Gastrocnemius medialis (tissue), 4 donors: ENCODE data around the gene KCTD16.

Experiments
- POLR2A ChIP-seq, 2 donors: fragments of 450-650 bp; IDR thresholded peaks; one replicate each; pipeline ENCODE4 v1.6.1; 2017; ENCODE audit warnings: antibody characterized with exemption in 2 of 2, mild to moderate bottlenecking in 2 of 2, moderate library complexity in 2 of 2
- TF ChIP-seq, protein P1 (sequence below), 5 experiments: fragments of 450-650 bp in 3 of 5; fragments of 200-600 bp in 2 of 5; sonication (generic) in 2 of 5; IDR thresholded peaks in 4 of 5; conservative IDR thresholded peaks in 1 of 5; 1 replicate in 4 of 5; 2 replicates in 1 of 5; pipeline ENCODE4 v1.5.1; 2016 to 2019; ENCODE audit warnings: antibody characterized with exemption in 5 of 5, mild to moderate bottlenecking in 3 of 5, moderate library complexity in 3 of 5

DNA sequence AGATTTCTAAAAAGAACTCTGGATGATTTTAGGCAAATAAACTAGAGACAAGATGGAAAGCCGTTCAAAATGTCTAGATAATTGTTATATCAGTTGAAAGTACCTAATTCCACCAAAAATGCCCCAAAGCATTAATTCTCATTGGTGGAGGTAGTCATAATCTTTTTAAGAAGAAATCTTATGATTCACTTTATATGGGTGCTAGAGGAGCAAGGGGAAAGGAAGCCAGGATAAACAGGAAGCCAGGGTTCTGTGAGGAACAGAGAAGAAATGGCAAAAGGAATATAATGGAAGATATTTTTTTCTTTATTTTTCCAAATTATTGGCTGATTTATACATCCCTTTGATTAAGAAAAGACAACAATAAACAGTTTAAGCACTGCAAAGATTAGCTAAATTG, 8.0 kb upstream of the KCTD16 start:
- TF ChIP-seq, protein P1, sequence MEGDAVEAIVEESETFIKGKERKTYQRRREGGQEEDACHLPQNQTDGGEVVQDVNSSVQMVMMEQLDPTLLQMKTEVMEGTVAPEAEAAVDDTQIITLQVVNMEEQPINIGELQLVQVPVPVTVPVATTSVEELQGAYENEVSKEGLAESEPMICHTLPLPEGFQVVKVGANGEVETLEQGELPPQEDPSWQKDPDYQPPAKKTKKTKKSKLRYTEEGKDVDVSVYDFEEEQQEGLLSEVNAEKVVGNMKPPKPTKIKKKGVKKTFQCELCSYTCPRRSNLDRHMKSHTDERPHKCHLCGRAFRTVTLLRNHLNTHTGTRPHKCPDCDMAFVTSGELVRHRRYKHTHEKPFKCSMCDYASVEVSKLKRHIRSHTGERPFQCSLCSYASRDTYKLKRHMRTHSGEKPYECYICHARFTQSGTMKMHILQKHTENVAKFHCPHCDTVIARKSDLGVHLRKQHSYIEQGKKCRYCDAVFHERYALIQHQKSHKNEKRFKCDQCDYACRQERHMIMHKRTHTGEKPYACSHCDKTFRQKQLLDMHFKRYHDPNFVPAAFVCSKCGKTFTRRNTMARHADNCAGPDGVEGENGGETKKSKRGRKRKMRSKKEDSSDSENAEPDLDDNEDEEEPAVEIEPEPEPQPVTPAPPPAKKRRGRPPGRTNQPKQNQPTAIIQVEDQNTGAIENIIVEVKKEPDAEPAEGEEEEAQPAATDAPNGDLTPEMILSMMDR (IDR thresholded peaks at IDR 0.05 in 4 of 5, conservative IDR thresholded peaks at IDR 0.05 in 1 of 5), result no peak
- TF ChIP-seq POLR2A (IDR thresholded peaks at IDR 0.05), result no peak
